HG03378 (cell line): ENCODE measurements around the gene KCNJ8.
"Not testable (repeated sequence)": the region's sequence is repeated elsewhere in the genome, so short reads cannot be mapped to it uniquely, and the experiment has no call there.

ENCODE experiments used
- ATAC-seq: cut with Tn5 transposase; IDR thresholded peaks from one replicate; pipeline ENCODE4 v1.9.1; 2021; ENCODE audit warnings: mild to moderate bottlenecking, moderate library complexity; ENCODE audit not compliant: unreplicated experiment

KCNJ8 gene

DNA sequence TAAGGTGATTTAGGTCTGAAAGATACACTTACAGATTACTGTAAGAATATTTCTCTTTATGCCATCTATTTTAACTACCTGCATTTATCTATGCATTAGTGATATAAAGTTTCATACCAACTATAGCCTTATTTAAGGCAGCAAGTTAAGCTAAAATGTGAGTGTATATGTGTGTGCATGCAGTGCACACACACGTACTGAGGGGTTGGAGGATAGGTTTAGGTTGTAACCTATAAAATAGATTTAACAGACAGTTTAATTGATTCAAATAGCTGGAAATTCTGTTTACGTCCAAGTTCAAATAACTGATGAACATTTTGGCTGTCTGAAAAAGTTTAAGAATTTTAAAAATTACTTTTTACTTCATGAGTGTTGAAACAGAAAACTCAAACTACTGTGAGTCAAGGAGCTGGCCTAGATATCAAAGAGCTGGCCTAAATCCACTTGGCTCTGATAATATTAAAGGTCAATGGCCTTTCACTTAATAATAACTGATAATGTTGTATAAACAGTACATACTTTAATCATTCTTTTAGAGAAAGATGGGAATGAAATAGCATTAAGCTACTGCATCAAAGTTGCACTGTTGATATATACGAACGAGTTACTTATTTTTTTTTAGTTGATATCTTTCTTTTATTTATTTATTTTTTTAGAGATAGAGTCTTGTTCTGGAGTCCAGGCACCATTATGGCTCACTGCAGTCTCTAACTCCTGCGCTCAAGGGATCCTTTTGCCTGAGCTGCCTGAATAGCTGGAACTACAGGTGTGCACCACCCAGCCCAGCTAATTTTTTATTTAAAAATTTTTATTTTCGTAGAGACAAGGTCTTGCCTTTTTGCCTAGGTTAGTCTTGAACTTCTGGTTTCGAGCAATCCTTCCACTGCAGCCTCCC lies 13.8 kb upstream of the KCNJ8 start:
- ATAC-seq: no peak

- no peak for ATAC-seq
Measured at GRCh38 chr12:21786041-21786531, 11.6 kb upstream of the KCNJ8 start.

DNA sequence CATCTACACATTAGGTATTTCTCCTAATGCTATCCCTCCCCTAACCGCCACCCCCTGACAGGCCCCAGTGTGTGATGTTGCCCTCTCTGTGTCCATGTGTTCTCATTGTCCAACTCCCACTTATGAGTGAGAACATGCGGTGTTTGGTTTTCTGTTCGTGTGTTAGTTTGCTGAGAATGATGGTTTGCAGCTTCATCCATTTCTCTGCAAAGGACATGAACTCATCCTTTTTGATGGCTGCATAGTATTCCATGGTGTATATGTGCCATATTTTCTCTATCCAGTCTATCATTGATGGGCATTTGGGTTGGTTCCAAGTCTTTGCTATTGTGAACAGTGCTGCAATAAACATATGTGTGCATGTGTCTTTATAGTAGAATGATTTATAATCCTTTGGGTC lies 8.2 kb upstream of the KCNJ8 start:
- ATAC-seq: not testable (repeated sequence)

DNA sequence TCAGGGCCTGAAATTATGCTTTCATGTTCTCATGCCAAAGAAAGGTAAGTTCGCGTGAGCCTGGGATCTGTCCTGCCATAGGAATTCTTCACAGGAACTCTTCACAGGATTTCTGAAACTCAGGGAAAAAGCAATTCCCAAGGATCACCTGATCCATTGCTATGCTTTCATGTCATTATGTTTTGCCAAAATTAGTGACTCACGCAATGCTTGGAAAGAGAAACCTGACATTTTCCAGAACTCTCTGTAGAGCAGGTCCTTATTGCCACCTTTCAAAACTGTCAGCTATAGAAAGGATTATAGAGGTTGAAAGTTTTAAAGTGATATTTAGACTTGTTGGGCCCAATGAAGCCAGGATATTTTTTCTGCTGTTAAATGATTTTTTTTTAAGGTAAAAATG lies 6.3 kb upstream of the KCNJ8 start:
- no peak for ATAC-seq

- ATAC-seq: no peak
Measured at GRCh38 chr12:21776175-21776574, 1.7 kb upstream of the KCNJ8 start.

GRCh38 chr12:21775133-21775820 lies 771 bp upstream of the KCNJ8 start:
- no peak for ATAC-seq

GRCh38 chr12:21773806-21774205 lies 700 bp downstream of the KCNJ8 start:
- ATAC-seq: no peak

- no peak for ATAC-seq
Measured at GRCh38 chr12:21773263-21773741, 1.2 kb downstream of the KCNJ8 start.

DNA sequence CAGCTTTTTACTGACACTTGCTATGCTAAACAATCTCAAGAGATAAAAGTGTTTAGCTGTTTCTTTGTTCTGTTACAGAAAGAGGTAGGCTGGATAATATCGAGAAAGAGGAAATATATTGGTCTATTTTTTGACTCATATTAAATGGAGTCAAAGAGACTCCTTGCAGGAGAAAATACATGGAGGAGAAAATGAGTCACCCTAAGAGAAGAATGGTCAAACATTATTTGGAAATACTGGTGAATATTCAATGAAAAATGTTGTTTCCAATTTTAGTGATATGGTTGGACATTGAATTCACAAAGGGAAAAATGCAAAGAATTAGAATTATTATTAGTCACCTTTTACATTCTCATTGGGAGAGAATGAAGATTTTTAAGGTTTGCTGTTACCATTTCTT lies 3.2 kb downstream of the KCNJ8 start:
- no peak for ATAC-seq

DNA sequence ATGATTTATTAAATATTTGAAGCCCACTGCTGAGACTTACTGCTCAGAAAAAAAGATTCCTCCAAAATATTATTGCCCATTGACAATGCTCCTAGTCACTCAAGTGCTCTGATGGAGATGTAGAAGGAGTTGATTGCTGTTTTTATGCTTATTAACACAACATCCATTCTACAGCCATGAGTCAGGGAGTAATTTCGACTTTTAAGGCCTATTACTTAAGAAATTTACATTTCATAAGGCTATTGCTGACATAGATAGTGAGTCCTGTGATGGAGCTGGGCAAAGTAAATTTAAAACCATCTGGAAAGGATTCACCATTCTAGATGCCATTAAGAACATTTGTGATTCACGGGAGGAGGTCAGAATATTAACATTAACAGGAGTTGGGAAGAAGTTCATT lies 5.2 kb downstream of the KCNJ8 start:
- no peak for ATAC-seq

DNA sequence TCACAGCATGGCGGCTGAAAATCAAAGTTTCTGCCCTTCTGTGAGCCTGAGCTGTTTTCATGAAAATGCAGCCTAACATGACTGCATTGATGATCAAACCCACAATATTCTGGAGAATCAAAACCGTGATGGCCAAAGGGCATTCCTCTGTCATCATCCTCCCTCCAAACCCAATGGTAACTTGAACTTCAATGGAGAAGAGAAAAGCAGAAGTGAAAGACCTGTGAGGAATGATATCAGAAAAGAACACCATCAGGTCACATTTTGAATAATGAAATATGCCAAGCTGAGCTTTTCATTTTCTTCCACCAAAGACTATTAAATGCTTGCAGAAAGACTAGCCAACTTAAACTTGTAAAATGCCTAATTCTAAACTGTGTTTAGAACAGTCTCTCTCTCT lies 8.1 kb downstream of the KCNJ8 start:
- ATAC-seq: no peak

DNA sequence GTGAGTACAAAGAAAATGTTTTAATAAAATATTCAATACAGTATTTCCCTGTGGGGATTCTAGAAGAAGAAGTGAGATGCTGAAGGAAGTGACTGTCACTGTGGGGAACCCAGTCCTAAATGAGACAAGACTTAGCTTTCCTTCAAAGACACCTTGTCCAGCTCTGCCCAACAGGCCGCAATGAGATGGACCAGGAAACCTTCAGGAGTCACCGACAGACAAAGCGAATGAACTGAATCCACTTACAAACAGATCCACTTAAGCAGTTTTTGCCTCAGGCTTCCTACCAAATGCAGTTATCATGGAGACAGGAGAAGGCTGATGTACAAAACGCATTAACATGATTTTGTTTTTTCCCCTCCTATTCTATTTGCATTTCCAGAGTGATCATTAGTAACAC lies 9.6 kb downstream of the KCNJ8 start:
- no peak for ATAC-seq

DNA sequence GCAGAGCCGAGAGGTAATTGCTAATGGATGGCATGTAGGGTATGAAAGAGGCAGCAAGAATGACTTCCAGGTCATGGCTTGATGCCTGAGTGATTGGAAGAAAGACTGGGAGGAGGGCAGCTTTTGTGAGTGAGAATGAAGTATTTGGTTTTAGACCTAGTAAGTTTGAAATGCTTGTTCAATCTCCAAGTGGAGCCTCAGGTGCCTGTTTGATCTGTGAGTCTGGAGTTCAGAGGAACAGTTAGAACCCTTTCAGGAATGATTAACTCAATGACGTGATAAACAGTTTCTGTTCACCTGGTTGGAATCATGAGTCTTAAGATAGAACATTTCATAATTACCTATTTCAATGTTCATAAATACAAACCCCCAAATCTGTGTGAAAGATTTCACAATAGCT lies 10.4 kb downstream of the KCNJ8 start:
- ATAC-seq: no peak

GRCh38 chr12:21763531-21763930 lies 11.0 kb downstream of the KCNJ8 start:
- ATAC-seq: no peak

DNA sequence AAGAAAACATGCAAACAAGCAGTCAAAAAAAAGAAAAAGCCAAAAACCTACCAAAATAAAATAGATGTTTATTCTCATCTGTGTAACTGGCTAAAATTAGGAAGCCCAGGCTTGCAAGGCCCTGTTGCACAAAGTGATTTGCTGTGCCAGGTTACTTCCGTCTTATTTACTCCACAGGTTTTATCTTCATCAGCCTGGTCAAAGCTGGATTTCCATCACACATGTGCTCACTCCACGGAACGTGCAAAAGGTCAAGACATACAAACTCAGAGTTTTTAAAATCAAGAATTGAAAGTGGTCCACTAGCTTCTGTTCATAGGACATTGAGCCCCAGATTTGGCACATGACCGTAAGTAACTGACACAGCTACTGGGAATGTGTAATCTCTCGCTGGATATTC lies 14.8 kb downstream of the KCNJ8 start:
- ATAC-seq: no peak

DNA sequence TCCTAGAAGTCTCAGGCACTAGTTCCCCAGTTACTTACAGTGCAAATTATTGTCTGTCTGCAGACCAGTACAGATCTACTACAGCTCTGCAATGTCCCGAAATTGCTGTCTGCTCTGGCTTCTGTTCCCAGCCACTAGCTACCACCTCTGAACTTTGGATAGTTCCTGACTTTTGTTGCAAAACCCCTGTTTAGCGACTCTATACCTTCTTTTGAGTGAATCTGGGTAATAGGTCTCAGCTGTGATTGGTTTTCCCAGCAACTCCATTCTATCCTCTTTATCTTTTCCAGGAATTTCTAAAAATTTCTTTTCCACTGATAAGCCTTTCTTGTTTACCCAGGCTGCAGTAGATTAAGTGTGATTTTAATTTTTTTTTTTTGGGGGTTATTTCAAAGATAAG lies 16.8 kb downstream of the KCNJ8 start:
- ATAC-seq: no peak

- no peak for ATAC-seq
Measured at GRCh38 chr12:21756699-21757098, 17.8 kb downstream of the KCNJ8 start.

DNA sequence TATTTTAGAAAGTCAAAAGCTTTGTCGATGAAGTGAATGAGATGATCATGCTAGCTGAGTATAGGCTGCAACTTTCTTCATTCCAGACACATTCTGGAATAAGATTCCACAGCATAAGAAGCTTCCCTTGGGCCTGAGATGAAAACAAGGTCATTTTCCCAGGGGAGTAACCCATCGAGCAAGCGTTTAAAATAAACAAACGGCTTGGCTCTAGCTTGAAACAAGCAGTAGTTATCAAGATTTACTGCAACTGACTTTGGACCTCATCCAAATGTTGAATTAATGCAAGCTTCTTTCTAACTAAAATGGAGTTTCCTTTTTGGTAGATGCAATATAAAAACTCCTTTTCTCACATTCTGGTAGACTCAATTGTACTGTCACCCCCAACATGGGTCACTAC lies 23.0 kb downstream of the KCNJ8 start:
- no peak for ATAC-seq

DNA sequence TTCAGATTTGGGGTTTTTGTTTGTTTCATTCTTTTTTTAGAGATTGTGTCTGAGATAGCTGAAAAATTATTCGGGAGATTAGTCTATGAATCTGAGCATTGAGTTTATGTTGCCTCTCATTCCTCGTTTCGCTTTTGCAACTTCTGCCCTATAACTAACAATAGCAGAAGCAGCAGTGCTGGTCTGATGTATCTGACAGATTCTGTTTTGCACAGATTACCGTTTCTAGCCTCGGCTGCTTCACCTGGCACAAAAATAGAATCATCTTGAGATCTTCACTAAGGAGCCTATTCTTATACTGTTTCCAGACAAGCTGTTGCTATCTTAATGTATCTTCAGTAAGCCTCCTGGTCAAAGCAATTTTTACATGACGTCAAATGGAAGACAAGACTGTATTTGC lies 29.2 kb downstream of the KCNJ8 start:
- ATAC-seq: no peak

DNA sequence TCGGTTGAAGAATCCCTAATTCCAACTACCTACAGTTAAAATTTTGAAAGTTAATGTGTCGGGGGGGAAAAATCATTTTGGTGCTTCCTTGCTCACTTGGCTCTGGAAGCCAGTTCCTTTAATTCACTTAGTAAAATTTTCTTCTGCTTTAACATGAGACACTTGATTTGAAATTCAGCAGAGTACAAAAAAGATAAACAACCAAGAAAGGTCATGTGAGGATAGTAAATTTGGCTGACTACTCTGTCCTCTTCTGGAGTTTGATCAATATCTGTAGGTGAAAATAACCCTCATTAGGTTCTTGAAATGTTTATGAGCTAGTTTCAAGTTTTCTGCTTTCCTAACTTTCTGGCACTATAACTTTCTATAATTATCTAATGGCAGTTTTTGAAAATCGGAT lies 43.4 kb downstream of the KCNJ8 start:
- no peak for ATAC-seq

DNA sequence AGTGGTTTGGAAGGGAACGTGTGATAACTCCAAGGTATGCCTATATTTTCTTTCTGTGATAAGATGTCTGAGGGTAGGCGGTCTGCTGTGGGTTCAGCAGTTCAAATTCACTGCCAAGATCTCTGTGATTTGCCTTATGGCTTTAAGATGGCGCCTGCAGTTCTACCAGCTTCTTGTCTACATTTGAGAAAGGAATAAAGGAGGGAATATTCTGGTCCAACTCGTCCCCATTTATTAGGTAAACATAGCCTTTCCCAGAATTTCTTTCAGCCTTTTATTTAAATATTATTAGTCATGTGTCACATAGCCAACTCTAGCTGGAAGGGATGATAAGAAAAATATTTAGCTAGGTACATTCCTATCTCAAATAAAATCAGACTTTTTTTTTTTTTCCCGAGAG lies 48.8 kb downstream of the KCNJ8 start:
- no peak for ATAC-seq
